Stimulated activated CD4-positive, alpha-beta T cell treated with anti-CD3 and anti-CD28 coated beads, Interleukin-4, amount 100 ng/mL, for 4 hours (primary cell): Measurements from ENCODE around the gene POMP.
"Not testable (repeated sequence)": the region's sequence is repeated elsewhere in the genome, so short reads cannot be mapped to it uniquely, and the experiment has no call there.

ENCODE experiments used
- DNase-seq, 2 experiments: peaks; one replicate each; pipeline ENCODE4 v3.0.0-alpha.2; 2020

Gene POMP

DNA sequence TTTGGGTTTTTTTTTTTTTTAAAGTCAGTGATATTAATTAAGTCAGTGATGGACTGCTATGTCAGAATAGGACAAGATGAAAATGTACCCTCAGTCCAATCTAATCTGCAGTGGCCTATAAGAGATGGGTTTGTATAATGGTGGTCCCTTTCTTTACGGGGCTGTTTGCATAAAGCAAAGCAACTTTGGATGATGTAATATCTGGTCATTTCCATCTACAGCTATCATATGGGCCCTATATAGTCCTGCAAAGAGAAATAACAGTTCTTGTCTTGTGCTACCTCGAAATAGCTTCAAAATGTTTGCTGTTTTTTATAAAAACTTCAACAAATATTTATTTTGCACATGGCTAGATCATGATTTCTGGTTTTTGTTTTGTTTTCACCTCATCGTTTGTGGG lies 20.2 kb upstream of the POMP start:
- no peak for DNase-seq

GRCh38 chr13:28640861-28641599 lies 17.9 kb upstream of the POMP start:
- DNase-seq = no peak

DNA sequence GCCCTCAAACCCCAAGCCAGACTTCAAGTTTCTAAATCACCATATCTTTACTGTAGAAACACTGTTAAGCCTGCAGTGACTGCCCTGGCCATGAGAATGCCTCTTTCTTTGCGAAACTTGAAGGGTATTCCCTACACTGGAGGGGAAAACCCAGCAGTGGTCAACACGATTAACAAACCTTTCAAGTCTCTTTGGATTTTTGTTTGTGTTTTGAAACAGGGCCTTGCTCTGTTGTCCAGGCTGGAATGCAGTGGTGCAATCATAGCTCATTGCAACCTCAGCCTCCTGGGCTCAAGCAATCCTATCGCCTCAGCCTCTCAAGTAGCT lies 17.4 kb upstream of the POMP start:
- no peak for DNase-seq

- DNase-seq = no peak
These were observed 8.6 kb upstream of the POMP start for GRCh38 chr13:28650284-28650683.

DNA sequence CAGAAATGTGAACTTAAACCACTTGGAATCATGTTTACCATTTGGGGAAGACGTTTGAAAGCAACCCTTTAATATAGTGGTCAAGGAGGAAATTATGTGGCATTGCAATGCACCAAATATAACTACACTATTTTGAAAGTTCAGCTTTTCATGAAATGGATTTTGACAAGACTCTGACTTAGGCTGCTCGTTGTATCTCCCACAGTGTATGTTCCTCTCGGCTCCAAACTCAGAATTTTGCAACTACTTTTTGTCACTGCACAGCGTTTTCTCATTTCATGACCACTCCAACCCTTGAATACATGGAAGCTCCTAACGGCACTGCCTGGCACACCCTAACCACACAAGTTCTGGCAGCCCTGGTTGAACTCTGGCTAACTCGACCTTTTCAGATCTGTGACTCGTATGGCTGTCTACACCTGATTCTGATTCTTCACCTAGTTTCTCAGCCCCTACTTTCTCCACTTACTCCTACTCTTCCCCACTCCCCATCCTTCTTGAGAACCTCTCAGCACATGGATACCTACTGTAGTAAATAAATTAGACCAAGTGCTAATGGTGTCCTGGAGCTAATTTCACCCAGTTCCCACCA lies 7.0 kb upstream of the POMP start:
- DNase-seq = no peak

DNA sequence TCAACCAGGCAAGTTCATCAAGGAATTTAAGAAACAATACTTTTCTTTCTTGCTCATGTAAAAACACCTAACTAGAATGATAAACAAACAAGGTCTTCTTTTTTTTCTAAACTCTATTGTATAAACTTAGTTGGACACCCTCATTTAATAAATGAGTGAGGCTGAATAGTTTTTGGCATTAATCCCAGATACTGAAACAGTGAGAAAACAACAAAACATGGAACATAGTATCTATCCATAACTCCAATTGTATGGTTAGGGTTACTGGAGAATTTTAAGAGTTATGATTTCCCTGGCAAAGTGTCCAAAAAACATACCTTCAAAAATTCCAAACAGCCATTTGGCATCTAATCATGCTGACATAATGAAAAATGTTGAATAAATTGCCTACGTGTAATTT lies 5.8 kb upstream of the POMP start:
- no peak for DNase-seq

GRCh38 chr13:28654276-28654675 lies 4.7 kb upstream of the POMP start:
- no peak for DNase-seq

DNA sequence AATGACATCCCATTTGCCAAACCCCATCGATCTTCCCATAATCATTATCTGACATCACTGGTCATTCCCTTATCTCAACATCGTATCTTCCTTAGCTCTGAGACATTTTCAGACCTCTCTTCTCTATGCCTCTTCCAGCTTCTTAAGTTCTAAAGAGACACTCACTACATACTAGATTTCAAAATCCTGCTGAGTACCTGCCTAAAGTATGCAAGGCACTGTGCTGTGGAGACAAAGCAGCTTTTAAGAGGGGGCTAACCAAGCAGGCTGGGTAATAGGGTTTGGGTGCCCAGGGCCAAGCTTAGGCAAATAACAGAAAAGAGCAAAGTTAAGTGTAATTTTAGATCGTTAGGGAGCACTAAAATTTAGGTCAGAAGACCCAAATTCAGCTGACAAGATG lies 3.4 kb upstream of the POMP start:
- DNase-seq = no peak

GRCh38 chr13:28657784-28658538 lies 969 bp upstream of the POMP start:
- DNase-seq = no peak

DNA sequence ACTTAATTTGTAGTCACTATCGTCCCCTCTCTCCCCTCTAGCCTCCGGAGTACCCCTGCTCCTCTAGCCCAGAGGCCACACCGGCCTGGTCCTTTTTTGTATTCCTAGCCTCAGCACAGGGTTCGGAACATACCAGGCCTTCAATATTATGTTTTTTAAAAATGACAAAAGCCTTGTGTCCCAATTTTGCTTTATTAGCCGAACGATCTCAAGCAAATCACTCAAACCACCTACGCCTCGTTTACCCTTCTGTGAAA lies 463 bp upstream of the POMP start:
- DNase-seq = no peak

DNA sequence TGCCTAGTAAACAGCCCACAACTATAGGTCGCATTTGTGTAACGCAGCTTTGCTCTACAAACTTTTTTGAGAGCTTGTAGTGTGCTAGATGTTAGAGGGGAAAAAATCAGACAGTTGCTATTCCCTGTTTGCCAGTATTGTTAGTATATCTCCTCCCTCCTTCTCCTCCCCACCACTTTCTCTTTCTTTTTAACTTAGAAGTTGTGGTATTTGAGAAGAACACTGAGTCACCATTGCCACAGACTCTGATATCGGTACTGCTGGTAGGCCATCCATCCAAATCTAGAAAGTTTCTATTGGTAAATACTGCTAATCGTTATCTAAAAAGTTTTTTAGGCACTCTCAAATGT lies 666 bp downstream of the POMP start:
- peak in 1 of 2 experiments; percentile 9 for DNase-seq

DNA sequence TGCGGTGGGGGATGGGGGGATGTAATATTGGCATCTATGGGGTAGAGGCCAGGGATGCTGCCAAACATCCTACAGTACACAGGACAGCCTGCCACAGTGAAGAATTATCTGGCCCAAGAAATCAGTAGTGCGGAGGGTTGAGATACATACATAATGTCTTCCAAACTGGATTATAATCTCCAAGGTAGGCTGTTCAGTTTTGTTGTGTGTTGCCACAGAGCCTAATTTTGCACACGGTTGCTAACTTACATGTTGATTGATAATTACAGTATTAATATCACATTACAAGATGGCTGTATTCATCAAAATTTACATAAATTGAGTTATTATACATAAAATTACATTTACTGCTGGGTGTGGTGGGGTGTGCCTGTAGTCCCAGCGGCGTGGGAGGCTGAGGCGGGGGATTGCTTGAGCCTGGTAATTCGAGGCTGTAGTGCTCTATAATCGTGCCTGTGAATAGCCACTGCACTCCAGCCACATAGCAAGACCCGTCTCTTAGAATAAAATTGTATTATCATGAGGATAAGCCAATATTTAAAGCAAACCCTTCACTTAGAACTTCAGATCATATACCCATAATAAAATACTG lies 8.1 kb downstream of the POMP start:
- DNase-seq = no peak

DNA sequence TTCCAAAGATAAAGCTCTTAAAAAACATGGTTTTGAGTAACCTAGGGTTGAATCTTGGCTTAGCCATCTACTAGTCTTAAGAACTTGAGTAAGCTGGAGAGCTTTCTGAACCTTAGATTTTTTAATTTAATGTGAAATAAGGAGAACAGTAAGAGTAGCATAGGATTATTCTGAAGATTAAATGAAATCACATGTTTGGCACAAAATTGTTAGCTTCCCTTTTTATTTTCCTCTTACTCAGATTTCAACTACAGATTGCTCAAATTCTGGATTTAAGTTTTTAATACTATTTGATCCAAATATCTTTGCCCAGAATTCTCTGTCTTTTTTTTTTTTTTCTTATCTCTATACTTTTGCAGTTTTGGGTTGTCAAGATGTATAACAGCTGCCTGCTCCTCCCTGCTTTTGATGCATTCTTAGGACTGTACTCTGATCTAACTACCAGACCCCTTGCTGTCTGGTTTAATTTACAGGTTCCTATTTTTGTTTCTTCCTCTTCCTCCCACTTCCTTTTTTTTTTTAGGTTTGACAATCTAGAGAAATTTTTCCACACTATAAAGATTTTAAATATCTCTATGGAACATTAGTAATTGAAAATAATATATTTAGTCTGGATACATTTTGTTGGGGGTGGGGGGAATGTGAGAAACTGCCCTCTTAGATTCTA lies 12.3 kb downstream of the POMP start:
- no peak for DNase-seq

GRCh38 chr13:28678809-28679208 lies 19.9 kb downstream of the POMP start:
- DNase-seq = no peak

DNA sequence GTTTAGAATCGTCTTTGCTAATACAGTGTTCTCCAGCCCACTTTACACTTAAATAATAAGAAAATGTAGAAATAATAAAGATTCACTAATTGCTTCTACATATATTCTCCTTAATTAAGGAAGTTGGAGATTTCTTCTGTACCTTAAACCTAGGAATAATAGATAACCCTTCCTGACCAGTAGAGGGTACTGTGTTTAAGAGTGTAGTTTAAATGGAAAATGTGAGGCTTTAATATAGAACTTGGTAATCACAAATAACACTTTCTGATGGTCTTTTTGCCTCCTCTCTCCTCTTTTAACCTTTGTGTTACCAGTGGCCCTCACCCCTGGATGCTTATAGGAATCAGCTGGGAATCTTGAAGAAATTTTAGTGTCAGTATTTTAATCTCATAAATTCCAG lies 20.7 kb downstream of the POMP start:
- DNase-seq = no peak

GRCh38 chr13:28680541-28680940 lies 21.6 kb downstream of the POMP start:
- DNase-seq = no peak

DNA sequence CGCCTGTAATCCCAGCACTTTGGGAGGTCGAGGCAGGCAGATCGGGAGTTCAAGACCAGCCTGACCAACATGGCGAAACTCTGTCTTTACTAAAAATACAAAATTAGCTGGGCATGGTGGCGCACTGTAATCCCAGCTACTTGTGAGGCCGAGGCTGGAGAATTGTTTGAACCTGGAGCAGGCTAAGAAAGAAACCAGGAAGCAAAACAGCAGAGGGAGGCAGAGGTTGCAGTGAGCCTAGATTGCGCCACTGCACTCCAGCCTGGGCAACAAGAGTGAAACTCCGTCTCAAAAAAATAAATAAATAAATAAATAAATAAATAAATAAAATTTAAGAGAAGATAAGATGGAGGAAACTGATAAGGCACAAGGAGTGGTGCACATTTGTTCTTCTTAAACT lies 24.2 kb downstream of the POMP start:
- not testable (repeated sequence) for DNase-seq

- no peak for DNase-seq
These were observed 25.3 kb downstream of the POMP start for GRCh38 chr13:28684257-28684656.

DNA sequence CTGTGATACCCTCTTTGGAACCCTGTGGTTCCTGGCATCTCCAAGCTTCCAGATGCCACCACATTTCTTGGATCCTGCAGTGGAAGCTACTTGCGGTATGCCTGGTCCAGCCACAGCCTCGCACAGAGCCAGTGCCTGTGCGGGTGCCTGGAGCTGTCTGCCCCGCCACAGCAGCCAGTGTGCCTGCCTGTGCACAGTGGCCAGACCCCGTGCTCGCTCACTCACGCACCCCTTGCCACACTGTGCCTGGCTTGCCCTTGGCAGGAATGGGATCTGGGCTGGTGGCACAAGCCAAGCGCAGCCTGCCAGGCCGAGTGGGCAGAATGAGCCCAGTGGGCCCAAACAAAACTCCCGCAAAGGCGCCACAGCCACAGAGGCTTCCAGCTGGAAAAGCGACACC lies 26.2 kb downstream of the POMP start:
- DNase-seq = no peak

GRCh38 chr13:28685892-28686291 lies 27.0 kb downstream of the POMP start:
- DNase-seq = no peak

- not testable (repeated sequence) for DNase-seq
These were observed 34.9 kb downstream of the POMP start for GRCh38 chr13:28693605-28694491.

DNA sequence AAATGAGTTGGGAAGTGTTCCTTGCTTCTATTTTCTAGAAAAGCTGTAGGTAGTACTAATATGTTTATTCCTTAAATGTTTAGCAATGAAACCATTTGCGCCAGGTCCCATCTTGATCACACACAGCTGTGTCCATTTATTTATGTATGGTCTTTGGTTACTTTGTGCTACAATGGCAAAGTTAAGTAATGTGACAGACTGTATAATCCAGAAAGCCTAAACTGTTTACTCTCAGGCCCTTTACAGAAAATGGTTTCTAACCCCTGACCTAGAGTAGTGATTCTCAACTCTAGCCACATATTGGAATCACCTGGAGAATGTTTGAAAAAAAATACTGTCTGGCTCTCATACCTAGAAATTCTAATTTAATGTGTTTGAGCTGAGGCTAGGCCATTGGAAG lies 38.5 kb downstream of the POMP start:
- no peak for DNase-seq

- DNase-seq = no peak
These were observed 40.3 kb downstream of the POMP start for GRCh38 chr13:28699246-28699645.
